Hepatocyte (in vitro differentiated cells): ENCODE measurements around the gene AP1S2.

Experiments used
- CTCF ChIP-seq: fragments of 200-600 bp; sonication (generic); IDR thresholded peaks from 2 replicates; pipeline ENCODE4 v1.5.1; 2016; ENCODE audit warnings: antibody characterized with exemption, mild to moderate bottlenecking; ENCODE audit not compliant: poor library complexity
- EZH2 ChIP-seq: fragments of 200-600 bp; sonication (generic); IDR thresholded peaks from 2 replicates; pipeline ENCODE4 v1.6.1; 2016; ENCODE audit warnings: antibody characterized with exemption, mild to moderate bottlenecking, borderline replicate concordance

GRCh38 chrX:15812192-15812938 is 42.2 kb downstream of the AP1S2 start:
- TF ChIP-seq CTCF (no peak), EZH2 (no peak)
